ENCODE results near the gene NAXD. TPM values are rescaled to one million over a fixed set of nuclear protein-coding genes. Genes with fewer than 3 reads are reported as not detected.
A peak's percentile ranks its signal among the peaks of the same experiment; 100 is the strongest.

The NAXD gene
- total RNA-seq, 1 donor from 2014 or later: 27.4 TPM

DNA sequence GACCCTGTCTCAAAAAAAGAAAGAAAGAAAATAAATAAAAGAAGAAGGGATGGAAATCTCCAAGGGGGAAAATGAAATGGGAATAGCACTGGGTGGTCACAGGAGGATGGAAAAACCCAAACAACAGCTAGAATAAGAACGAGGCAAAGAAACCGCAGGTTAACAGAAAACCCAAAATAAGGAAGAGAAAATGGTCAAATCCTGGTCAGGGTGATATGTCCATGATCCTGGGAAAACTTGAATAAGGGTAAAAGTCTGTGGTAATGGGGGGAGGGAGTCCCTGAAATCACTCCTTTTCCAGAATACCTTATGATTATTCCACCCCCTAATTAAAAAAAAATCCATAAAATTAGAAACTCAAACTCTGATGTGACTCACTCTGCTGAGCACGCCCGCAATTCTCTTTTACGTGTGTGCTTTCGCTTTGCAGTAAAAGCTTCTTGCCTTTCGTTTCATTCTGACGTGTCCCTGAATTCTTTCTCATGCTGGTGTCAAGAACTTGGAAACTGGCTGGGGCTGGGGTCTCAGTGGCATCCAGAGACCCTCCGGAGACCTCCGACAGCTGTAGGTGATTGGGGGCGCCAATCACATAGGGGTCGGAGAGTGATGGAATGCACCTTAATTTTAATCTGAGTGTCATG is 4.3 kb upstream of the NAXD start:
- DNase-seq (no peak), ATAC-seq (no peak)
- no peak for TF ChIP-seq CTCF (IDR thresholded peaks at IDR 0.05)
- Histone ChIP-seq H3K27ac (no peak overlapping the region), H3K9me3 (no peaks in the 10 kb centered on the region), H3K36me3 (no peaks in the 10 kb centered on the region), H3K4me3 (no peak overlapping the region), H3K4me1 (peaks cover under 1% of the 10 kb centered on the region), H3K27me3 (ENCODE audit: low read depth) (peaks cover 7% of the 10 kb centered on the region)
- intact Hi-C loops (cut with DNase I): no loop called here

DNA sequence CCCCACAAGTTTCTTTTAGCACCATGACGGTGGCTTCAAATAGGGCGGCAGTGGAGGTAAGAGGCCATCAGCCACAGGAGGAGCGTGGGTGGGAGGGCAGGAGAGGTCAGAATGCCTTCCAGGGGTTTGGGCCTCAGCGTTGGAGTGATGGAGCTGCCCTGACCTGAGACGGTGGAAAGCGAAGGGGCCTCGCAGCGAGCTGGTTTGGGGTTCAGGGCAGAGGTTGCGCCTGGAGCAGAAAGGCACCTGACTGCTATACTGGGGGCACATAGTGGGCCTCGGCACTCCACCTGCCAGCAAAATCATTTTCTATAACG is 382 bp upstream of the NAXD start:
- peaks cover 29% of the 10 kb centered on the region for H3K4me1 ChIP-seq
- H3K36me3 ChIP-seq: no peaks in the 10 kb centered on the region
- TF ChIP-seq CTCF (IDR thresholded peaks at IDR 0.05): no peak
- DNase-seq: no peak
- no peaks in the 10 kb centered on the region for H3K9me3 ChIP-seq
- H3K4me3 ChIP-seq: peak overlapping the region; percentile 94
- H3K27ac ChIP-seq: peak overlapping the region; percentile 93
- intact Hi-C loops (cut with DNase I): no loop called here
- H3K27me3 ChIP-seq (ENCODE audit: low read depth): peaks cover 7% of the 10 kb centered on the region
- ATAC-seq: no peak

GRCh38 chr13:110616103-110617101 is 1.1 kb downstream of the NAXD start:
- H3K9me3 ChIP-seq: no peaks in the 10 kb centered on the region
- peak overlapping the region; percentile 94 for H3K4me3 ChIP-seq
- H3K36me3 ChIP-seq: no peaks in the 10 kb centered on the region
- intact Hi-C loops (cut with DNase I): no loop called here
- H3K27me3 ChIP-seq (ENCODE audit: low read depth): no peaks in the 10 kb centered on the region
- TF ChIP-seq CTCF (IDR thresholded peaks at IDR 0.05): no peak
- DNase-seq (no peak), ATAC-seq (peak; percentile 57 to 66)
- peak overlapping the region; percentile 93 for H3K27ac ChIP-seq
- H3K4me1 ChIP-seq: peaks cover 37% of the 10 kb centered on the region

- peaks cover 3% of the 10 kb centered on the region for H3K36me3 ChIP-seq
- intact Hi-C loops (cut with DNase I): no loop called here
- H3K27me3 ChIP-seq (ENCODE audit: low read depth): no peaks in the 10 kb centered on the region
- no peaks in the 10 kb centered on the region for H3K9me3 ChIP-seq
- peak overlapping the region; percentile 94 for H3K4me3 ChIP-seq
- ATAC-seq (peak in 1 of 2 donors; percentile 26), DNase-seq (no peak)
- H3K4me1 ChIP-seq: peaks cover 37% of the 10 kb centered on the region
- no peak for TF ChIP-seq CTCF (IDR thresholded peaks at IDR 0.05)
- no peak overlapping the region for H3K27ac ChIP-seq
These were observed 2.2 kb downstream of the NAXD start for GRCh38 chr13:110617321-110618072.

GRCh38 chr13:110618167-110618566 is 2.8 kb downstream of the NAXD start:
- no peak overlapping the region for H3K4me3 ChIP-seq
- ATAC-seq (no peak), DNase-seq (no peak)
- TF ChIP-seq CTCF (IDR thresholded peaks at IDR 0.05): no peak
- H3K36me3 ChIP-seq: peaks cover 10% of the 10 kb centered on the region
- intact Hi-C loops (cut with DNase I): no loop called here
- no peak overlapping the region for H3K27ac ChIP-seq
- H3K27me3 ChIP-seq (ENCODE audit: low read depth): no peaks in the 10 kb centered on the region
- peaks cover 37% of the 10 kb centered on the region for H3K4me1 ChIP-seq
- H3K9me3 ChIP-seq: no peaks in the 10 kb centered on the region
